Pulmonary artery endothelial cell (primary cell): ENCODE measurements around the gene SPART. TPM values are rescaled to one million over a fixed set of nuclear protein-coding genes. Genes with fewer than 3 reads are reported as not detected.

Source experiments
- total RNA-seq: library from RNA; depleted of rRNA; stranded (reverse); fragments of >200 nt; gene quantifications from 2 replicates; pipeline ENCODE4 v1.2.3, GENCODE V29; 2014

Gene SPART
- total RNA-seq, 1 donor from 2014 or later, result 101 TPM

Other genes with a start within 250 kb of the SPART start
- gene DCLK1, start 215.0 kb downstream of the SPART start, total RNA-seq, result 1.5 and 2.2 TPM in 2 replicates
- 0.07 and 0.21 TPM in 2 replicates for gene SOHLH2, start 131.8 kb downstream of the SPART start, total RNA-seq
- 3.8 and 4.7 TPM in 2 replicates for gene CCDC169, start 48.6 kb downstream of the SPART start, total RNA-seq
- gene CCNA1, start 86.1 kb upstream of the SPART start, total RNA-seq, result 127 and 156 TPM in 2 replicates